ENCODE measurements around the gene ULK1.
"Not testable (repeated sequence)": the region's sequence is repeated elsewhere in the genome, so short reads cannot be mapped to it uniquely, and the experiment has no call there.

ULK1 gene

DNA sequence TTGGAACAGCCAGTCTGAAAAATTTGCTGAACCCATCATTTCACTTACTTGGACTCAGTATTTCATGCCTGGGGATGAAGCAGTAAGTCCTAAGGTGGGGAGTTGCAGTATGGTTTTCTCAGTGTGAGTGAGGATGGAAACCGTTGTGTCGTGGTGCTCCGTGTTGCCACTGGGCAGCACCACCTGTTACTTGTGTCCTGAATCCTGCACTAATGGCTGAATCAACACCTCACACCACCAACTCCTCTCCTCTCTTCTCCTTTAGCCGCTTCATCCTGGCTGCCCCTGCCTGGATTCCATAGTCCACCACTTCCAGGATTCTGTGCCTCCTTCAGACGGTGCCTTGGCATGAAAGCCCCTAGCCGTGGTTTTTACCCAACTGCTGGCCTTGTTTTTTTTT lies 52.3 kb downstream of the ULK1 start:
- no peak for DNase-seq

GRCh38 chr12:131947482-131948027 lies 53.1 kb downstream of the ULK1 start:
- no peak for DNase-seq

GRCh38 chr12:131948166-131948712 lies 53.8 kb downstream of the ULK1 start:
- no peak for DNase-seq

DNA sequence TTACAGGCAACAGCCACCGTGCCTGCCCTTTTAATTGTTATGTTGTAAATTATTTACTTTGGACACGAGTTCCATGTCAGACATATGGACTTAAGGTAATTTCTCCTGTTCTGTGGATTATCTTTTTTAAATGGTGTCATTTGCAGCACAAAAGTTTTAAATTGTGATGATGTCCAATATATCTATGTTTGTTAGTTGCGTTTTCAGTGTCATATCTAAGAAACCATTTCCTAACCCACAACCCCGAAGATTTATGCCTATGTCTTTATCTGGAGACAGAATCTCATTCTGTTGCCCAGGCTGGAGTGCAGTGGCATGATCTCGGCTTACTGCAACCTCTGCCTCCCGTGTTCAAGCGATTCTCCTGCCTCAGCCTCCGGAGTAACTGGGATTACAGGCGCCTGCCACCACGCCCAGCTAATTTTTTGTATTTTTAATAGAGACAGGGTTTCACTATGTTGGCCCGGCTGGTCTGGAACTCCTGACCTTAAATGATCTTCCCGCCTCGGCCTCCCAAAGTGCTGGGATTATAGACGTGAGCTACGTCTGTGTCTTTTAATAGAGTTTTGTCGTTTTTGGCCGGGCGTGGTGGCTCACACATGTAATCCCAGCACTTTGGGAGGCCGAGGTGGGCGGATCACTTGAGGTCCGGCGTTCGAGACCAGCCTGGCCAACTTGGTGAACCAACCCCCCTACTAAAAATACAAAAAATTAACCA lies 54.5 kb downstream of the ULK1 start:
- not testable (repeated sequence) for DNase-seq

DNA sequence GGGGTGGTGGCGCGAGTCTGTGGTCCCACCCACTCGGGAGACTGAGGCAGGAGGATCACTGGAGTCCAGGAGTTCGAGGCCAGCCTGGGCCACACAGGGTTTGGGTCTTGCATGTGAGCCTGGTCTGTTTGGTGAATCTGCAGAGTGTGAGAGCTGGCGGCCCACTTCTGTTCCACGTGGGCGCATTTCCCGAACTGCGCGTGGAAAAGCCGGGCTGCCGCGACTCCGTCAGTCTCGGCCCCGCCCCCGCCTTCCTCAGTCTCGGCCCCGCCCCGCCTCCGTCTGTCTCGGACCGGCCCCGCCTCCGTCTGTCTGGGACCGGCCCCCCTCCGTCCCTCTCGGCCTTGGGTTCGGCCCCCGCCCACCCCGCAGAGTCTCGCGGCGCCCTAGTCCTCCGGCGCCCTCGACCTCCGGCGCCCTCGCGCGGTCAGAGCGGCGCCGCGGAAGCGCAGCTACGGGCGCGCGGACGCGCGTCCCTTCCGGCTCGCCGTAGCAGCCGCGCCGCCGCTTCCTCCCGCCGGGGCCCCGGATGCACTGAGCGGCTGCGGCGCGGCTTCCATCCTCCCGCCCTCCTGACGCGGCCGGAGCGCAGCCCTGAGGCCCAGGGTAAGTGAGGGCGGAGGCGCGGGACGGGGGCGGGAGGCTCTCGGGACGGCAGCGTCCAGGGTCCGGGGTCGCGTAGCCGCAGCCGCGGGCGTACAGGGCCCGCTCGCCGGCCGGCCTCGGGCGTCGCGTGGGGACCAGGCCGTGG lies 55.2 kb downstream of the ULK1 start, which contains the start of gene EP400:
Gene EP400, plus strand, starts transcription at position 512 of the 751 bp plus-strand sequence. CDS start 10,678 bp downstream, outside the sequence.
- peak; percentile 85 to 88 for DNase-seq

- no peak for DNase-seq
Observed at GRCh38 chr12:131950182-131950913, 55.9 kb downstream of the ULK1 start.

GRCh38 chr12:131953810-131954209 lies 59.4 kb downstream of the ULK1 start:
- DNase-seq: not testable (repeated sequence)

- not testable (repeated sequence) for DNase-seq
Observed at GRCh38 chr12:131954460-131954859, 60.0 kb downstream of the ULK1 start.

DNA sequence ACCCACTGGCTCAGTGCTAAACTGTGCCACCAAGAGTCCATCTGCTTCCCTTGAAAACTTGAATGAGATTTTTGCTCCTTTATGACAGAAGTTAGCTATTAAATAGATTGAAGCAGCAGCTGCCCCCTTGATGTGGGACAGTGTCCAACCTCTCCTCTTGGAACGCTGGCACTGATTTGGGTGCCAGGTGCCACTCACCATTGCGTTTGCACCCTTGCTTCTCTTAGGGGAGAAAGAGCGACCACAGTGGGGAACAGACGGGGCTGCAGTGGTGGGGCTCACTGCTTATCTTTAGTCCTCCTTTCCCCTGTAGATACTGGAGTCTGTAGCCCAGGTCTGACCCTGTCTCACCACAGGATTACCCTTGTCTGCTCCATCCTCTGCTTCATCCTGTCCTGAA lies 64.7 kb downstream of the ULK1 start:
- no peak for DNase-seq

- no peak for DNase-seq
Observed at GRCh38 chr12:131959641-131960589, 65.5 kb downstream of the ULK1 start.

GRCh38 chr12:131960590-131961325 lies 66.3 kb downstream of the ULK1 start:
- not testable (repeated sequence) for DNase-seq

DNA sequence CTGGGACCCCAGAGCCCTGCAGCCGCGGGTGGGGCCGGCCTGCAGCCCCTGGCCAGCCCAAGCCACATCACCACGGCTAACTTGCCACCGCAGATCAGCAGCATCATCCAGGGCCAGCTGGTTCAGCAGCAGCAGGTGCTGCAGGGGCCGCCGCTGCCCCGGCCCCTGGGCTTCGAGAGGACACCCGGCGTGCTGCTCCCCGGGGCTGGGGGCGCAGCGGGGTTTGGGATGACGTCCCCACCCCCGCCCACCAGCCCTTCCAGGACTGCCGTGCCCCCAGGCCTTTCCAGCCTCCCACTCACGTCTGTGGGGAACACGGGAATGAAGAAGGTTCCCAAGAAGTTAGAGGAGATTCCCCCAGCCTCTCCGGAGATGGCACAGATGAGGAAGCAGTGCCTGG lies 66.9 kb downstream of the ULK1 start:
- not testable (repeated sequence) for DNase-seq

- no peak for DNase-seq
Observed at GRCh38 chr12:131962069-131962468, 67.6 kb downstream of the ULK1 start.

DNA sequence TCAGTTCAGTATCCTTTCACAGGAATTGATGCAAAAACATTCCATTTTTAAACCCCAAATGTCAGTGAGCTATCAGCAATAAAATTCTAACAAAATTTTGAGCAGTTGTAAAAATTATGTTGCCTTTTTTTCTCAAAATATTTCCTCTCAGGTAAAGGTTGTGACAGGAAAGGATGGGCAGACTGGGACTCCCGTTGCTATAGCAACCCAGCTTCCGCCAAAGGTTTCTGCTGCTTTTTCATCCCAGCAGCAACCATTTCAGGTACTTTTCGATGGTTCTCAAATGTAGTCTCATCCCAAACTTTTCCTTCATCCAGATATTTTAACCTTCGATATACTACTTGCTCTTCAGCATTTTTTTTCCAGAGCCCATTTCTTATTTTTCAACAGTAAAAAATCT lies 69.0 kb downstream of the ULK1 start:
- DNase-seq: no peak

DNA sequence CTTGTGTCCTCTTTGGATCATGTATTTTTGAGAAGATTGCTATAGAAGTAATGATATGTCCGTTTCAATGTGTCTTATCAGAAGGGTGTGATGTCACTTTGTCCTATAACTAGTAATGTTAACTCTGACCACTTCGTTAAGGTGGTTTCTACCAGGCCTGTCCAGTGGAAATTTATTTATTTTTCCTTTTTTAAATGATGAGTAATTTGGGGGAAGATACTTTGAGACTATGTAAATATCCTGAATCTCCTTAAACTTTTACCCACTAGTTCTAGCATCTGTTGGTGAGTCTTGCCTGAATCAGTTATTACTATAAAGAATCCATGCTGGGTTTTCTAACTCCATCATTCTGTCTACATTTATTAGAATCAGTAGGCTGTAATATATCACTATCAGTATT lies 70.7 kb downstream of the ULK1 start:
- DNase-seq: no peak

DNA sequence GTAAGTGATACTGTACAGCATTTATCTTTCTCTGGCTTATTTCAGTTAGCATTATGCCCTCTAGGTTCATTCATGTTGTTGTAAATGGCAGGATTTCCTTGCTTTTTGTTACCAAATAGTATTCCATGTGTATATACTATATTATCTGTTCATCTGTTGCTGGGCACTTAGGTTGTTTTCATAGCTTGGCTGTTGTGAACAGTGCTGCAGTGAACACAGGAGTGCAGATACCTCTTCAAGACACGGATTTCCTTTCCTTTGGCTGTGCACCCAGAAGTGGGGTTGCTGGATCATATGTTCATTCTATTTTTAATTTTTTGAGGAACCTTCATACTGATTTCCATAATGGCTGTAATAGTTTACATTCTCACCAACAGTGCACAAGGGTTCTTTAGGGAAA lies 76.8 kb downstream of the ULK1 start:
- peak in 1 of 2 experiments; percentile 20 for DNase-seq

All from Kasumi-1 (cell line).